GM18873 (cell line): ENCODE measurements around the gene CEBPZOS.

Source experiments
- ATAC-seq: cut with Tn5 transposase; IDR thresholded peaks from one replicate; pipeline ENCODE4 v1.9.1; 2021; ENCODE audit warnings: mild to moderate bottlenecking, moderate library complexity, moderate number of reproducible peaks; ENCODE audit not compliant: unreplicated experiment, low FRiP score

CEBPZOS gene

DNA sequence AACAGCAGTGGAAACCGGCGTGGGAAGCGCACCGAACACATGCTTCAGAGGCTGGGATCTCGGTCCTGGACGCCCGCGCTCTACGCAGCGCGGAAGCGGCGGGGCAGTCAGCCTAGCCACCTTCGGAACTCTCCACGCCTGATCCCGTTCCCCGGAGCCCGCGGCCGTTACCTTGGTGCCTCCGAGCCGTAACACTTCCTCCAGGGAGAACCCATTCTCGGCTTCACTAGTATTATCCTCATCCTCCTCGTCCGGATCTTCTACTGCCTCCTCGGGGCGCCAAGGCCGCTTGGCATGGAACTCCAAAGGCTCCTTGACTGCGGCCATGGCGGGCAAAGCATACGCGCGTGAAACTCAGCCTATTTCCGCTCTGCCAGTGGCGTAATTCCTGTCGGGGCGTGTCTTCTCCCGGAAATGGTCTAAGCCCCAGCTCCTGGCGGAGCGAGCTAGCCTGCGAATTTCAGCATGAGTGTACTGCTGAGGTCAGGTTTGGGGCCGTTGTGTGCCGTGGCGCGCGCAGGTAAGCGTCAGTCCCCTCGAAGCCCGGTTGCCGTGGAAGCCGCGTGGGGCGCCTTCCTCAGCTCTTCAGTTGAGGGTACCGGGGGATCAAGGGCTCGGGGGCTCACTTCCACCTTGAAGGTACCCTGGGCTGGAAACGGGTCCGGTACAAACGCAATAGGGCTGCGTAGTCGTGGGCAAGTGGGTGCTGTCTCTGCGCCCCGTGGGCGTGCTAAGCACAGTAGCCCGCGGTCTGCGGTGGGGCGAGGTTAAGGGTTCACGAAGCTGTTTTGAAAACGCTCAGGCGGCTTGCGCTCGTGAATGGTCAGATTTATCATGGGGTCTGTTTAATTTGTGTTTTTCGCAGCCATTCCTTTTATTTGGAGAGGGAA, 35.2 kb downstream of the CEBPZOS start, which contains the start of the genes CEBPZ and NDUFAF7:
TSS of gene CEBPZ (minus strand) at position 356 of the 890 bp plus-strand sequence. CDS start at position 327, 29 bp downstream.
TSS of gene NDUFAF7 (plus strand) at position 418 of the 890 bp plus-strand sequence. CDS start at position 466, 48 bp downstream.
- peak; percentile 89 for ATAC-seq

DNA sequence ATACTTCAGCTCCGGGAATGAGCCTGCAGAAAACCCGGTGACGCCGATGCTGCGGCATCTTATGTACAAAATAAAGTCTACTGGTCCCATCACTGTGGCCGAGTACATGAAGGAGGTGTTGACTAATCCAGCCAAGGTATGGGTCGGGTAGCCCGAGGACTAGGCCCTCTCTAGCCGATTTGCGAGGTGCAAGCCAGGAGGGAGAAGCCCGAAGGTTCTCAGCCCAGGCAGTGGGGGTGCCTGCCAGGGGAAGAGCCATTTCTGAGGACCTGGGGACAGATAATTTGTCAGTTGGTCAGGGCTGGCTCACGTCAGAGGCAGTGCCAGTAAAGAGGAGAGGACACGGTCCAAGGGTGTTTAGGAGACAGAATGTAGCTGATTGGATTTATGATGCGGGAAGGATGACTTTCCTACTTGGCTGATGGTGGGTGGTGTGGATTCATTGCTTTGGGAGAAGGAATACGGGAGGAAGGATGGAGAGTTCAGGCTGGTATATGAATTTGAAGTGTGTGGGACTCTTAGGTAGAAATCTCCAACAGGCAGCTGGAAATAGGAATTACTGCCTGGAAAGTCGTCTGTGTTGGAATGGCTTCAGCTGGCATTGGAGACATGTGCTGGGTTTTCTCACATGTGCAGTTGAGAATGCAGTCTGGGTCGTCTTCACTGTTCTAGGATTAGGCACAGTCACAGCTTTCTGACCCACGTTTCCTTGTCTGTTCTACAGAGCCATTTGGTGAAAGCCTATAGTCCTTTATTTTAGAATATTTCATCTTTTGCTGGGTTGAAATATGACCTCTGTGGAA, 36.0 kb downstream of the CEBPZOS start:
- peak; percentile 4 for ATAC-seq

DNA sequence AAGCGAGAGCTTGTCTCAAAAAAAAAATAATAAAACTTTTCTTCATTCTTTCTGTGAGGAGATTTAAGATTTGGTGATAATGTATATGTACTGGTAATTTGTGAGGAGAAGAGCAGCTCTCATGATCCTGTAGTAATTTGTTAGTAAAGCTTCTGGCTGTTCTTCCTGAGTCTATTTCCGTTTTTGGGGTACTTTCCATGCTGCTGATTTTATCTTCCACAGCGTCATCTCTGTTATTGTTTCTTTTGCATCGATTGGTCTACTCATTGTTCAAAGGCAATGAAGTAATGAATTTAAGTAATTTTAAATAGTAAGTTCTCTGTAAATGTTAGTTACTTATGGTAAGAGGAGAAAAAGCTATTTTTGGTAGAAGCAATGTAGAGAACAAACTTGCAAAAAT, 47.1 kb downstream of the CEBPZOS start:
- ATAC-seq, result no peak

DNA sequence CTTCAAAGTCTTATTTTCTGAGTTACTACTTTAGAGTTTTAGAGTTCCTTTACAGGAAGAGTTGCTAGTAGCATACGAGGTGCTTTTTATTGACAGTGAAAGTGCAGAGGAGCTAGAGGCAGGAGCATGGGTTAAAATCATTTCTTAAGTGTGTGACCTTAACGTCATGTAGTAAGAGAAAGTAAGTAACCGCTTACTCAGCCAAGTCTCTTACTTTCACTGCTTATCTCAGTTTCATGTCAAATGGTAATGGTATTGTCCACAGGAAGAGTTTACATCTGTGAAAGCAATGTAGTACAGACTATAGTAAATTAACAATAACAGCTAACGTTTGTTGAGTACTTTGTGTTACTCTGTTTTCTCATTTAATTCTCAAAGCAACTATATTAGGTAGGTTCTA, 47.7 kb downstream of the CEBPZOS start:
- no peak for ATAC-seq

DNA sequence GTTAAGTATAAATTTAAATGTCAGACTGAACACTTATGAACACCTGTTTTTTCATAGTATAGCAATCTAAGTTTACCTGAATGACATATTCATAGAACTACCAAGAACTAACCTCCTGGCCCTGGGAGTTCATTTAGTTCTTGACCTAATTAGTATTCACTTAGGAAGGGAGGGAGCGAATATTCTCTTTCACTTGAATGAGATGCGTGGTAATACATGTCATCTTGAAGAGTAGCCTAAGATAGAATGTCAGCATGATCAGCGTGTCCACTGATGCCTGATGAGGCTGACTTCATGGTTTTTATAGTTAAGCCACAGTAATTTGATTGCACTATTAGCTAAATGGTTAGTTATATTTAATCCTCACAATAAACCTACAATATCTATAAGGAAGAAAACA, 48.5 kb downstream of the CEBPZOS start:
- no peak for ATAC-seq

DNA sequence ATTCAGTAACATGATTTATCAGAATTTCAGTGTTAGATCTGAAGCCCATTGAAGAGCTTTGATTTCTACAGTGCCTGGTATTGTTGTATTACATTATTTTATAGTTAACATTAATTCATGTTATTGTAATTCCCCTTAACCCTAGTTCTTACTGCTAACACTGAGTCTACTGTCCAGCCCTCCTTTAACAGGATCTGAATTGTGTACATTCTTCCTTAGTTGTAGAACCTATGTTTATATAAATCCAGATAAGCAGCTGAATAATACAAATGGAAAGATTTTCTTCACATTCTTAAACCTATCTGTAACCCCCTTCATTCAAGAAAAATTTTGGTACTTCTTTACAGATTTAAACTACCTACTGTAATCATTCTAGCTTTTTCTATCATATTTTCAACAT, 49.9 kb downstream of the CEBPZOS start:
- ATAC-seq, result no peak

DNA sequence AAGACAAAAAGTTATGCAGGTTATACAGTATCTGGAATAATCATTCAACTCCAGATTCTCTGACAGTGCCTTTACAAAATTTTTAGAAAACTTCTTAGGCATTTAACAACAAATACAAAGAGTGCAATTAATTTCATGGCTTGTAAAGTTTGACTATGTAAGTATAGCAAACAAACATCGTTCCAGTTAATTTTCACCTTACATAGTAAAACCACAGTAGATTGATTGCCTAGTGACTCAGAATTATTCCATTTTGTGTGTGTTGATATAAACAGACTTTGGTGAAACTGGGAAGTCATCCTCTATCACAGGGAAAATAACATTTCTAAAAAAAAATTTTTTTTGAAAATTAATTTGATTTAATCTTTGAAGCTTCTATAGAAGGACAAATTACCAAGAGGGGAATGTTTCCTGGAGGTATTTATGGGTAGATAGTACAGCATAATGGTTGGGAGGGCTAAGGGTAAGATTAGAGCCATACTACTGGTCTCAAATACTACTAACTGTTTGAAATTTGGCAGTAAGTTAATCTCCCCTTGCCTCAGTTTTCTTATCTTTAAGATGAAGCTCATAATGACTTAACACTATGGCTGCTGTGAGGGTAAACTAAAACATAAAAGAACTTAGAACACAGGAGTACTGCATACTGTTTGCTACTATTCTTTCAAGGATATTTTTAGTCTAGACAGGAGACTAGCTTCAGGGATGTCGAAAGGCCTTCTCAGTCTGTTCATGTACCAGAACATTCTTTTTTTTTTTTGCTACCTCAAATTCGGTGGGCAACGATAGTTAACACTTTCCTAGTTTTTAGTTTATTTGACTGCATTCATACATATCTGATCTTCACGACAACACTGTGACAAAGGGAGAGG, 54.8 kb downstream of the CEBPZOS start:
- ATAC-seq, result no peak
